Measurements from ENCODE around the gene LARP4B.

LARP4B gene

DNA sequence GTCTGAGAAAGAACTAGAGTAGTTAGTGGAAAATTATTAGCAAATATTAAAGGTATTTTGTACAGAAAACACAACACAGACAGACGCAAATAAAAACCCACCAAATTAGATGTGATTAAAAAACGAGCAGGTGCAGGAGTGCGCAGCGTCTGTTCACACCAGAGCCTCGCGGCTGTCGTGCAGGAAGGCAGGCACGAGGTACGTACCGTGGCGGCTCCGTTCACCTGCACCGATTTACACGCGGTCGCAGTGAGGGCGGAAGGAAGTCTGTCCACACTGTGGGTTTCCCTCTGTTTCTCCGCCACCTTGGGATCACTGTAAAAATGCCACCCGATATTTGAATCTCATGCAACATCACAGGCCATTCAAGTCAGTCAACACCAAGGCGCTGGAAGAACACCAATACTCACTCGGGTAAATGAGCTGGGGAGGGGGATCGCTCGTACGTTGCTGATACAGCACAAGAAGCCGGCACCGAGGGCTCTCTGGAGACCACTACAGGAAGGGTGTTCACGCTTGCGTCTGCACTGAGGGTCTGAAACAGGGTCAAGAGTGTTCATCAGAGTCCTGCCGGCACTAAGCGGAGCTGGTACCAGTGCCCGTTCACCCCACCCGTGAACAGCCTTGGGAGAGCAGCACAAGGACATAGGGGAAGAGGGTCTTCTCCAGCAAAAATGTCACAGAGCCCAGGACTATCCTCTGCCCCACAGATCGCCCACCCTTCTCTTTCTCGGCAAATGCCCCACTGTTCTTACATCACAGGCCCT lies 116.8 kb downstream of the LARP4B start:
- no peaks in the 10 kb centered on the region for H3K4me1 ChIP-seq (ENCODE audit: control insufficient read depth, insufficient read depth, low read length)
- H3K9me3 ChIP-seq (ENCODE audit: control insufficient read depth, insufficient read depth, low read depth, low read length) = no peaks in the 10 kb centered on the region
- CTCF ChIA-PET = no interaction called here
- POLR2A ChIA-PET = no interaction called here
- H3K36me3 ChIP-seq (ENCODE audit: control insufficient read depth in 2 of 2, insufficient read depth in 1 of 2, low read length in 2 of 2) = peaks cover 29 to 94% of the 10 kb centered on the region in 2 experiments
- no peak for TF ChIP-seq IKZF3 (tag by site-specific recombination; IDR thresholded peaks at IDR 0.05)
- TF ChIP-seq, protein P1, sequence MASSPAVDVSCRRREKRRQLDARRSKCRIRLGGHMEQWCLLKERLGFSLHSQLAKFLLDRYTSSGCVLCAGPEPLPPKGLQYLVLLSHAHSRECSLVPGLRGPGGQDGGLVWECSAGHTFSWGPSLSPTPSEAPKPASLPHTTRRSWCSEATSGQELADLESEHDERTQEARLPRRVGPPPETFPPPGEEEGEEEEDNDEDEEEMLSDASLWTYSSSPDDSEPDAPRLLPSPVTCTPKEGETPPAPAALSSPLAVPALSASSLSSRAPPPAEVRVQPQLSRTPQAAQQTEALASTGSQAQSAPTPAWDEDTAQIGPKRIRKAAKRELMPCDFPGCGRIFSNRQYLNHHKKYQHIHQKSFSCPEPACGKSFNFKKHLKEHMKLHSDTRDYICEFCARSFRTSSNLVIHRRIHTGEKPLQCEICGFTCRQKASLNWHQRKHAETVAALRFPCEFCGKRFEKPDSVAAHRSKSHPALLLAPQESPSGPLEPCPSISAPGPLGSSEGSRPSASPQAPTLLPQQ (tag by site-specific recombination; IDR thresholded peaks at IDR 0.05) = no peak
- no peak for TF ChIP-seq ZNF292 (tag by site-specific recombination; IDR thresholded peaks at IDR 0.05; ENCODE audit: borderline replicate concordance, low read depth)
- no peak for TF ChIP-seq SETDB1 (IDR thresholded peaks at IDR 0.05; ENCODE audit: insufficient read length, low read length)
- H3K4me3 ChIP-seq (ENCODE audit: low read depth, low read length) = no peak overlapping the region
- no peak overlapping the region for H3K27ac ChIP-seq (ENCODE audit: extremely low read depth, low read depth, low read length)

DNA sequence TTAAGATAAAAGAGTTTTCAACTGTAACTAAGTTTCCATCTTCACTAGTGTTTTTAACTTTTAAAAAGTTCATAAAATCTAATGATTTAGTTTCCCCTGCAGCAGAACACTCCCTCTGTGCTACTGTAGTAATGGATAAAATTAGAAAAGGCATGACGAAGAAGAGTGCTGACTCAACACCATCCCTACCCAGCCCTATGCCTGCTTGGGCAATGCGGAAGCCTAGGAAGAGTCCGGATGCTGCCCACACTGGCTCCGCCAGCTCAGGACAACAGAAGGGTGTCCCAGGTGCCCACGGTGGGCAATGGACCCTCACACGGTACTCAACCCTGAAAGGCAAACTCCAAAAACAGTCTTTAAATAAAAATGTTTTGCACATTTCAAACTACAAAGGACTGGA lies 118.2 kb downstream of the LARP4B start:
- ChIA-PET POLR2A (no interaction called here), CTCF (interaction anchor here (0.6 kb wide), 1 partner anchor 53 kb away, joined by 6 read pairs; no protein-coding TSS in a partner anchor)
- TF ChIP-seq ZNF274 (IDR thresholded peaks at IDR 0.05; ENCODE audit: low read length) = no peak
- TF ChIP-seq ZNF274 (tag by site-specific recombination; IDR thresholded peaks at IDR 0.05; ENCODE audit: borderline replicate concordance) = no peak
- TF ChIP-seq ZBTB20 (tag by site-specific recombination; IDR thresholded peaks at IDR 0.05) = no peak
- TF ChIP-seq ZNF121 (tag by site-specific recombination; IDR thresholded peaks at IDR 0.05) = no peak
- TF ChIP-seq HOXD13 (CRISPR knock-in tag; IDR thresholded peaks at IDR 0.05; ENCODE audit: borderline replicate concordance) = no peak
- no peak for TF ChIP-seq ZNF366 (tag by site-specific recombination; conservative IDR thresholded peaks at IDR 0.05)
- no peak for TF ChIP-seq ZNF146 (tag by site-specific recombination; IDR thresholded peaks at IDR 0.05)
- no peak for TF ChIP-seq MYNN (tag by site-specific recombination; IDR thresholded peaks at IDR 0.05; ENCODE audit: borderline replicate concordance)
- TF ChIP-seq BCL11B (tag by site-specific recombination; IDR thresholded peaks at IDR 0.05; ENCODE audit: low read depth) = no peak
- H3K27ac ChIP-seq (ENCODE audit: extremely low read depth, low read depth, low read length) = no peak overlapping the region
- no peaks in the 10 kb centered on the region for H3K4me1 ChIP-seq (ENCODE audit: control insufficient read depth, insufficient read depth, low read length)
- no peaks in the 10 kb centered on the region for H3K9me3 ChIP-seq (ENCODE audit: control insufficient read depth, insufficient read depth, low read depth, low read length)
- H3K36me3 ChIP-seq (ENCODE audit: control insufficient read depth in 2 of 2, insufficient read depth in 1 of 2, low read length in 2 of 2) = peaks cover 29 to 93% of the 10 kb centered on the region in 2 experiments
- H3K4me3 ChIP-seq (ENCODE audit: low read depth, low read length) = no peak overlapping the region

DNA sequence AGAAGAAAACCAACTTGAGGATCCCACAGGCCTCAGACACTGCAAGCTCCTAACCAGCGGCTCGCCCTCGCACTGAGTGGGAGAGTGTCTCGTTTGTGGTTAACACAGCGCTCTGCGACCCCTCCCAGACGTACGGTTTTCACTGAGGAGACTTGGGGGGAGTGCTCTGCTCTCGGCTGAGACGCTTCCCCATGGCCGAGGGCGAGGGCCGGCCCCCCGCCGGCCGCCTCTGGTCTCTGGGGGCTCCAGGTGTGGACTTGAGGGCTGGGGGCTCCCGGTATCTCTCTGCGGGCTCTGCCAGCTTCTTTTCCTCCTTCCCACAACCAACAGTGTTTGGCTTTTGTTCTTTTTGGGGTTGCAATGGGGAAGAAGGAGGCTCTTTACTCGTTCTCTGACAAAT lies 118.7 kb downstream of the LARP4B start:
- Histone ChIP-seq H3K36me3 (ENCODE audit: control insufficient read depth in 2 of 2, insufficient read depth in 1 of 2, low read length in 2 of 2) (peaks cover 29 to 93% of the 10 kb centered on the region in 2 experiments), H3K27ac (ENCODE audit: extremely low read depth, low read depth, low read length) (no peak overlapping the region), H3K4me1 (ENCODE audit: control insufficient read depth, insufficient read depth, low read length) (no peaks in the 10 kb centered on the region), H3K4me3 (ENCODE audit: low read depth, low read length) (no peak overlapping the region), H3K9me3 (ENCODE audit: control insufficient read depth, insufficient read depth, low read depth, low read length) (no peaks in the 10 kb centered on the region)
- POLR2A ChIA-PET = no interaction called here
- CTCF ChIA-PET = interaction anchor here (0.7 kb wide), 1 partner anchor 27 kb away, joined by 3 read pairs; no protein-coding TSS in a partner anchor
- TF ChIP-seq TCF7L2 (IDR thresholded peaks at IDR 0.05; ENCODE audit: borderline replicate concordance, low read depth, low read length) (no peak), RBAK (tag by site-specific recombination; IDR thresholded peaks at IDR 0.05) (no peak), SCRT2 (tag by site-specific recombination; IDR thresholded peaks at IDR 0.05) (no peak), ZNF175 (tag by site-specific recombination; IDR thresholded peaks at IDR 0.05) (no peak), KLF9 (tag by site-specific recombination; IDR thresholded peaks at IDR 0.05; ENCODE audit: low read depth) (no peak), ZNF211 (tag by site-specific recombination; IDR thresholded peaks at IDR 0.05; ENCODE audit: low read depth) (no peak), ZNF155 (tag by site-specific recombination; IDR thresholded peaks at IDR 0.05) (no peak)
- TF ChIP-seq, protein P2, sequence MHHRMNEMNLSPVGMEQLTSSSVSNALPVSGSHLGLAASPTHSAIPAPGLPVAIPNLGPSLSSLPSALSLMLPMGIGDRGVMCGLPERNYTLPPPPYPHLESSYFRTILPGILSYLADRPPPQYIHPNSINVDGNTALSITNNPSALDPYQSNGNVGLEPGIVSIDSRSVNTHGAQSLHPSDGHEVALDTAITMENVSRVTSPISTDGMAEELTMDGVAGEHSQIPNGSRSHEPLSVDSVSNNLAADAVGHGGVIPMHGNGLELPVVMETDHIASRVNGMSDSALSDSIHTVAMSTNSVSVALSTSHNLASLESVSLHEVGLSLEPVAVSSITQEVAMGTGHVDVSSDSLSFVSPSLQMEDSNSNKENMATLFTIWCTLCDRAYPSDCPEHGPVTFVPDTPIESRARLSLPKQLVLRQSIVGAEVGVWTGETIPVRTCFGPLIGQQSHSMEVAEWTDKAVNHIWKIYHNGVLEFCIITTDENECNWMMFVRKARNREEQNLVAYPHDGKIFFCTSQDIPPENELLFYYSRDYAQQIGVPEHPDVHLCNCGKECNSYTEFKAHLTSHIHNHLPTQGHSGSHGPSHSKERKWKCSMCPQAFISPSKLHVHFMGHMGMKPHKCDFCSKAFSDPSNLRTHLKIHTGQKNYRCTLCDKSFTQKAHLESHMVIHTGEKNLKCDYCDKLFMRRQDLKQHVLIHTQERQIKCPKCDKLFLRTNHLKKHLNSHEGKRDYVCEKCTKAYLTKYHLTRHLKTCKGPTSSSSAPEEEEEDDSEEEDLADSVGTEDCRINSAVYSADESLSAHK (tag by site-specific recombination; IDR thresholded peaks at IDR 0.05) = no peak
- TF ChIP-seq, protein P3, sequence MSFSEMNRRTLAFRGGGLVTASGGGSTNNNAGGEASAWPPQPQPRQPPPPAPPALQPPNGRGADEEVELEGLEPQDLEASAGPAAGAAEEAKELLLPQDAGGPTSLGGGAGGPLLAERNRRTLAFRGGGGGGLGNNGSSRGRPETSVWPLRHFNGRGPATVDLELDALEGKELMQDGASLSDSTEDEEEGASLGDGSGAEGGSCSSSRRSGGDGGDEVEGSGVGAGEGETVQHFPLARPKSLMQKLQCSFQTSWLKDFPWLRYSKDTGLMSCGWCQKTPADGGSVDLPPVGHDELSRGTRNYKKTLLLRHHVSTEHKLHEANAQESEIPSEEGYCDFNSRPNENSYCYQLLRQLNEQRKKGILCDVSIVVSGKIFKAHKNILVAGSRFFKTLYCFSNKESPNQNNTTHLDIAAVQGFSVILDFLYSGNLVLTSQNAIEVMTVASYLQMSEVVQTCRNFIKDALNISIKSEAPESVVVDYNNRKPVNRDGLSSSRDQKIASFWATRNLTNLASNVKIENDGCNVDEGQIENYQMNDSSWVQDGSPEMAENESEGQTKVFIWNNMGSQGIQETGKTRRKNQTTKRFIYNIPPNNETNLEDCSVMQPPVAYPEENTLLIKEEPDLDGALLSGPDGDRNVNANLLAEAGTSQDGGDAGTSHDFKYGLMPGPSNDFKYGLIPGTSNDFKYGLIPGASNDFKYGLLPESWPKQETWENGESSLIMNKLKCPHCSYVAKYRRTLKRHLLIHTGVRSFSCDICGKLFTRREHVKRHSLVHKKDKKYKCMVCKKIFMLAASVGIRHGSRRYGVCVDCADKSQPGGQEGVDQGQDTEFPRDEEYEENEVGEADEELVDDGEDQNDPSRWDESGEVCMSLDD (tag by site-specific recombination; IDR thresholded peaks at IDR 0.05) = no peak
- TF ChIP-seq, protein P4, sequence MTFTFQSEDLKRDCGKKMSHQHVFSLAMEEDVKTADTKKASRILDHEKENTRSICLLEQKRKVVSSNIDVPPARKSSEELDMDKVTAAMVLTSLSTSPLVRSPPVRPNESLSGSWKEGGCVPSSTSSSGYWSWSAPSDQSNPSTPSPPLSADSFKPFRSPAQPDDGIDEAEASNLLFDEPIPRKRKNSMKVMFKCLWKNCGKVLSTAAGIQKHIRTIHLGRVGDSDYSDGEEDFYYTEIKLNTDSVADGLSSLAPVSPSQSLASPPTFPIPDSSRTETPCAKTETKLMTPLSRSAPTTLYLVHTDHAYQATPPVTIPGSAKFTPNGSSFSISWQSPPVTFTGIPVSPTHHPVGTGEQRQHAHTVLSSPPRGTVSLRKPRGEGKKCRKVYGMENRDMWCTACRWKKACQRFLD (tag by site-specific recombination; IDR thresholded peaks at IDR 0.05) = no peak
